HG02623 (cell line): ENCODE results near the gene HK2.
"Not testable (repeated sequence)": the region's sequence is repeated elsewhere in the genome, so short reads cannot be mapped to it uniquely, and the experiment has no call there.

Experiments
- ATAC-seq: cut with Tn5 transposase; IDR thresholded peaks from one replicate; pipeline ENCODE4 v1.9.1; 2021; ENCODE audit warnings: moderate library complexity; ENCODE audit not compliant: unreplicated experiment

HK2 gene

GRCh38 chr2:74834792-74835755 lies 1.1 kb downstream of the HK2 start:
- peak; percentile 38 for ATAC-seq

GRCh38 chr2:74835831-74836674 lies 2.1 kb downstream of the HK2 start:
- peak; percentile 18 for ATAC-seq

- ATAC-seq: no peak
Observed at GRCh38 chr2:74836675-74837401, 2.9 kb downstream of the HK2 start.

GRCh38 chr2:74841641-74842040 lies 7.7 kb downstream of the HK2 start:
- ATAC-seq: no peak

GRCh38 chr2:74843433-74843832 lies 9.5 kb downstream of the HK2 start:
- ATAC-seq: no peak

- peak; percentile 81 for ATAC-seq
Observed at GRCh38 chr2:74843899-74844298, 10.0 kb downstream of the HK2 start.

GRCh38 chr2:74844752-74845151 lies 10.8 kb downstream of the HK2 start:
- ATAC-seq: no peak

GRCh38 chr2:74845217-74845751 lies 11.4 kb downstream of the HK2 start:
- no peak for ATAC-seq

GRCh38 chr2:74845991-74846390 lies 12.1 kb downstream of the HK2 start:
- no peak for ATAC-seq

GRCh38 chr2:74846481-74846880 lies 12.6 kb downstream of the HK2 start:
- no peak for ATAC-seq

- no peak for ATAC-seq
Observed at GRCh38 chr2:74847070-74847858, 13.3 kb downstream of the HK2 start.

- peak; percentile 87 for ATAC-seq
Observed at GRCh38 chr2:74849228-74849892, 15.4 kb downstream of the HK2 start.

GRCh38 chr2:74850496-74851190 lies 16.7 kb downstream of the HK2 start:
- no peak for ATAC-seq

- ATAC-seq: no peak
Observed at GRCh38 chr2:74851191-74851566, 17.3 kb downstream of the HK2 start.

- not testable (repeated sequence) for ATAC-seq
Observed at GRCh38 chr2:74853360-74853759, 19.4 kb downstream of the HK2 start.

- ATAC-seq: no peak
Observed at GRCh38 chr2:74854401-74854800, 20.5 kb downstream of the HK2 start.

- not testable (repeated sequence) for ATAC-seq
Observed at GRCh38 chr2:74855114-74855707, 21.3 kb downstream of the HK2 start.

- no peak for ATAC-seq
Observed at GRCh38 chr2:74856004-74856578, 22.2 kb downstream of the HK2 start.
